BE2C (cell line): ENCODE data around the gene EXTL1.

ENCODE experiments used
- DNase-seq: peaks from one replicate; pipeline ENCODE4 v3.0.0-alpha.2; 2020
- H3K27me3 ChIP-seq: fragments of 250-450 bp; sonication (Bioruptor Pico); 2 replicates; pipeline ENCODE4 v1.5.1; 2020; ENCODE audit warnings: mild to moderate bottlenecking
- H3K36me3 ChIP-seq: fragments of 250-450 bp; sonication (Bioruptor Pico); 2 replicates; pipeline ENCODE4 v1.5.1; 2020; ENCODE audit warnings: mild to moderate bottlenecking
- H3K4me1 ChIP-seq: fragments of 250-450 bp; sonication (Bioruptor Pico); 2 replicates; pipeline ENCODE4 v1.5.1; 2020
- H3K4me3 ChIP-seq: 2 replicates; pipeline ENCODE4 v1.5.1; 2011; ENCODE audit warnings: low read depth, low read length
- H3K9me3 ChIP-seq: fragments of 250-450 bp; sonication (Bioruptor Pico); 2 replicates; pipeline ENCODE4 v1.5.1; 2020
- TF ChIP-seq, protein P1 (sequence below): IDR thresholded peaks from 2 replicates; pipeline ENCODE4 v1.5.1; 2012; ENCODE audit warnings: mild to moderate bottlenecking, low read depth, low read length

EXTL1 gene

DNA sequence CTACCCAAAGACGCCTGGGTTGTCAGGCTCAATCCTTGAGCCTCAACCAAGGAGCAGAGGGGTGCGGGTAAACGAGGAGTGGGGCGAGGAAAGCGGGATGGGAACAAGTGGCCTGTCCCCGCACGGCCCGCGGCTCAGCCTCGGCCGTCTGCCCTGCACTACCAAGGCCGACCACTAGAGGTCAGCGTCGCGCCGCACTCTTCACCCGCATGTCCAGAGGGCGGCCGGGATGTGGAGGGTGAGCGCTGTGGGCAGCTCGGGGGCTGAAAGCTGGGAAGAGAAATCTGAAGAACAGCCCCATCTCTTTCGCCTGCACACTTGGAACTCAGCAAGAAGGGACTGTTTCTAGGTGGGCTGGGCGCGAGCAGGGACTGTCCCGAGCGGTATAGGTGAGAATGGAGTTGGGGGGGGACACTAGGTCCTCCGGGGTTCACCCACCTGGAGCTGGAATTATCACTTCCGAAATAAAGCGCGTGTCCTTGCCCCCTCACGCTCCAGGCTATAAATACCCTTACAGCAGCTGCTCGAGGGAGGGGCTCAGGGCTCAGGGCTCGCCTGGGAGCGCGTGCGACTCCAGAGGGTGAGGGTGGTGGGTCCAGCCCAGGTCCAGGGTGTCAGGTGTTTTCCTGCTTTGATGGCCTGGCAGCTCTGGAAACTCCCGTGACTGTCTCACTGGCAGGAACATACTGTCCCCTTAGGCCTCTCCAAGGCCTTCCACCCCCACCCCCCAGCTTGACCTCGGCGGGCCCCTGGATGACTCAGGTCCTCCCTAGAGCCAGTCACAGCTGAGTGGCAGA lies 14.6 kb downstream of the EXTL1 start:
- no peaks in the 10 kb centered on the region for H3K4me1 ChIP-seq
- no peaks in the 10 kb centered on the region for H3K36me3 ChIP-seq
- no peaks in the 10 kb centered on the region for H3K27me3 ChIP-seq
- TF ChIP-seq, protein P1, sequence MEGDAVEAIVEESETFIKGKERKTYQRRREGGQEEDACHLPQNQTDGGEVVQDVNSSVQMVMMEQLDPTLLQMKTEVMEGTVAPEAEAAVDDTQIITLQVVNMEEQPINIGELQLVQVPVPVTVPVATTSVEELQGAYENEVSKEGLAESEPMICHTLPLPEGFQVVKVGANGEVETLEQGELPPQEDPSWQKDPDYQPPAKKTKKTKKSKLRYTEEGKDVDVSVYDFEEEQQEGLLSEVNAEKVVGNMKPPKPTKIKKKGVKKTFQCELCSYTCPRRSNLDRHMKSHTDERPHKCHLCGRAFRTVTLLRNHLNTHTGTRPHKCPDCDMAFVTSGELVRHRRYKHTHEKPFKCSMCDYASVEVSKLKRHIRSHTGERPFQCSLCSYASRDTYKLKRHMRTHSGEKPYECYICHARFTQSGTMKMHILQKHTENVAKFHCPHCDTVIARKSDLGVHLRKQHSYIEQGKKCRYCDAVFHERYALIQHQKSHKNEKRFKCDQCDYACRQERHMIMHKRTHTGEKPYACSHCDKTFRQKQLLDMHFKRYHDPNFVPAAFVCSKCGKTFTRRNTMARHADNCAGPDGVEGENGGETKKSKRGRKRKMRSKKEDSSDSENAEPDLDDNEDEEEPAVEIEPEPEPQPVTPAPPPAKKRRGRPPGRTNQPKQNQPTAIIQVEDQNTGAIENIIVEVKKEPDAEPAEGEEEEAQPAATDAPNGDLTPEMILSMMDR: peak; percentile 75
- DNase-seq: peak; percentile 77
- H3K4me3 ChIP-seq: peak overlapping the region; percentile 80
- no peaks in the 10 kb centered on the region for H3K9me3 ChIP-seq

DNA sequence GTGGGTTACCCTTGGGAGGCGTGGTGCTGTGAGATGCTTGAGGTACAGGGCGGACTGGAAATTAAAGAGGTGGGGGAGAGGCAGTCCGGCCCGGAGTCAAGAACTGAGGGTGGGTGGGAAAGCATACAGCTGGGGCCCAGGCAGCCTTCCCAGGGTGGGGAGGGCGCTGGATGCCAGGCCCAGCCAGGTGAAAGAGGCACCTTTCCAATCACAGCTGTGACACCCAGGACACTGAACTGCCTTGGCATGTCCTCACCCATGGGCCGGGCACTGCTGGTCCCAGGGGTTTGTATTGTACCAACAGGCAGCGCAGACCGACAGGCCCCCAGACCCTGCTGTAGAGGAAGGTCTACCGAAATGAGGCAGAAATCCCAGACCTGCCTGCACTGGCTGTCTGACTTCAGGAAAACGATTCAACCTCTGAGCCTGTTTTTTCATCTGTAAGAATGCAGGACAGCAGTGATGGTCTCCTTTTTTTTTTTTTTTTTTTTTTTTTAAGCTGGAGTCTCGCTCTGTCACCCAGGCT lies 15.2 kb downstream of the EXTL1 start:
- no peak overlapping the region for H3K4me3 ChIP-seq
- TF ChIP-seq, protein P1: no peak
- H3K9me3 ChIP-seq: no peaks in the 10 kb centered on the region
- H3K36me3 ChIP-seq: no peaks in the 10 kb centered on the region
- no peaks in the 10 kb centered on the region for H3K27me3 ChIP-seq
- H3K4me1 ChIP-seq: no peaks in the 10 kb centered on the region
- DNase-seq: no peak

DNA sequence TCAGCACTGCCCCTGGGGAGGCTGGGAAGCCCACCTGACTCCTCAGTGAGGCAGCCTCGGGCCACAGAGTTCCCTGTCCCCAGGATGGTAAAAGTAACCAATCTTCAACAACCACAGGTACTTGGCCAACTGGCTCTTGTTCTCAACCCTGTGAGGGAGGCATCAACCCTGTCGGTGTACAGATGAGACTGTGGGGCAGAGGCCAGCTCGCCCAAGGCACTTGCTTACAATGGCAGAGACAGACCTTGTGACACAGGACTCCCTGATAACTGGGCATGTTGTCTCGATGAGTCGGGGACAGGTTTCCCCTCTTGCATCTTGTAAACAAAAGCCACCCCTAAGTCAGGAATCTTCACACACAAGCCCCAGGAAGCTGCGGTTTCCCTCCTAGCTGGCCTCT lies 16.3 kb downstream of the EXTL1 start:
- DNase-seq: no peak
- Histone ChIP-seq H3K4me3 (no peak overlapping the region), H3K27me3 (peaks cover 1% of the 10 kb centered on the region; the same call in 1 of the 2 replicates), H3K4me1 (no peaks in the 10 kb centered on the region), H3K36me3 (no peaks in the 10 kb centered on the region), H3K9me3 (no peaks in the 10 kb centered on the region)
- TF ChIP-seq, protein P1: no peak

DNA sequence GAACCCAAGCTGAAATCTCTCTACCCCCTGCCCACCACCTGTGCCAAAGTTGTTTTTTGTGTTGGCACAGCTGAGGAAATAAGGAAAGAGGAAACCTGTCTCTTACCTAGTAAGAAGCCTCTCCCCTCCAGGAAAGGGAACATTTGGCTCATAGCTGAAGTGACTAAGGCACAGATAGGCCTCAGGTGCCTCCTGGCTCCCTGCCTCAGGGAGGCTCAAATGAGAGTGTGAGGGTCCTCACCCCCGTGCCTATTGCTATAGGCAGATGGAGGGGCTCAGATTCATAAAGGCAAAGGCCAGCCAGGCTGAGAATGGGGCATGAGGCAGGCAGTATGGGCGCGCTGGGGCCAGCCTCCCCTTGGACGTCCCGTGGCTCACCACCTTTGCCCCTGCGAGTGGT lies 16.9 kb downstream of the EXTL1 start:
- no peak overlapping the region for H3K4me3 ChIP-seq
- no peaks in the 10 kb centered on the region for H3K9me3 ChIP-seq
- DNase-seq: no peak
- H3K36me3 ChIP-seq: no peaks in the 10 kb centered on the region
- TF ChIP-seq, protein P1: no peak
- peaks cover 4% of the 10 kb centered on the region; the same call in 1 of the 2 replicates for H3K27me3 ChIP-seq
- H3K4me1 ChIP-seq: no peaks in the 10 kb centered on the region

DNA sequence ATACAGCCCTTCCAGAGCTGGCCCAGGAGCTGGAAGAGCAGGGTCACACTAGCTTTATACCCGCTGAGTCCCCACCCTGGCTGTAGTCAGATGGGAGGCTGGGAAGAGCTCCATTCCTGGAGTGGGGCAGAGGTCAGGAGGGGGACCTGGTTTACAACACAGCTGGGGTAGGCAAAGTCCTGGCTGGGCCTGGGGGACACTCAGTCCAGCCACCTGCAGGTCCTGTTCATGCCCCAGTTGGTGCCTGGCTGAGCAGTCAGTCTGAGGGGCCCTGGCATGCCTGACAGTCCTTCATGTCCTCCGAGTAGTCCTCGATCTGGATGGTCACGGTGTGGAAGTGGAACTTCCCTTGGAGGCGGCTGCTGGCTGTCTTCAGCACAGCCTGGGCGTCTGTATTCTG lies 17.3 kb downstream of the EXTL1 start:
- Histone ChIP-seq H3K36me3 (no peaks in the 10 kb centered on the region), H3K9me3 (no peaks in the 10 kb centered on the region), H3K27me3 (peaks cover 4% of the 10 kb centered on the region; the same call in 1 of the 2 replicates), H3K4me3 (no peak overlapping the region), H3K4me1 (no peaks in the 10 kb centered on the region)
- no peak for DNase-seq
- TF ChIP-seq, protein P1: no peak

DNA sequence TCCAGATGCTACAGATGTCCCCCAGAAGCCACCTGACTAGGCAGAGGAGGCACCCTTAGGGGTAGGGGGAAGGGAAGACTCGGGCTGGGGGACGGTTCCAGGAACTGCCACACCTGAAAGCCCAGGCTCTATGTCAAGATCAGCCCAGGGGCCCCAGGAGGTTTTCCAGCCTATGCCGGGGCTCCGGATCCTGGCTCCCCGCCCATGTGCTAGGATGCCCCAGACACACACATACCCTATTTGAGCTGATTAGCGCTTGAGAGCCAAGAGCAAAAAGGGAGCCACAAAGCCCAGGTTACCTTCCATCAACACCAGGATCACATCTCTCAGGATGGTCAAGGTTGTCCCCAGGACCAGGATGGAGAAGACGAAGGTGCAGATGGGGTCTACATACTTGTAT lies 19.8 kb downstream of the EXTL1 start:
- no peak for DNase-seq
- Histone ChIP-seq H3K27me3 (peaks cover 28% of the 10 kb centered on the region), H3K4me3 (no peak overlapping the region), H3K36me3 (no peaks in the 10 kb centered on the region), H3K4me1 (no peaks in the 10 kb centered on the region), H3K9me3 (no peaks in the 10 kb centered on the region)
- TF ChIP-seq, protein P1: no peak
